Mucosa of gallbladder (tissue), 1 donor: ENCODE measurements around the gene METTL1. TPM values are rescaled to one million over a fixed set of nuclear protein-coding genes. Genes with fewer than 3 reads are reported as not detected.
A peak's percentile ranks its signal among the peaks of the same experiment; 100 is the strongest.

ENCODE experiments used
- DNase-seq: peaks from one replicate; pipeline ENCODE4 v3.0.0-alpha.2; 2020; ENCODE audit warnings: low spot score
- total RNA-seq: library from RNA; stranded (reverse); gene quantifications from one replicate; pipeline ENCODE4 v1.2.1, GENCODE V29; 2021
- donor health status: DM: no; HTN: no; CAD: no.

The METTL1 gene
- total RNA-seq, 1 donor from 2014 or later, result 9.2 TPM

- peak; percentile 74 for DNase-seq
Observed at GRCh38 chr12:57754411-57755193, 17.3 kb downstream of the METTL1 start, which contains the start of gene MARCHF9. TSS of gene MARCHF9 (plus strand) at chr12:57755103. CDS start at chr12:57755529, 426 bp downstream.

- DNase-seq, result no peak
Observed at GRCh38 chr12:57753756-57754337, 18.1 kb downstream of the METTL1 start.

GRCh38 chr12:57752668-57753000 lies 19.3 kb downstream of the METTL1 start:
- no peak for DNase-seq

- DNase-seq, result peak; percentile 100
Observed at GRCh38 chr12:57751788-57752667, 19.9 kb downstream of the METTL1 start, which contains the start of gene CDK4. TSS of gene CDK4 (minus strand) at chr12:57752310. CDS start at chr12:57751717, 593 bp downstream.

GRCh38 chr12:57751432-57751787 lies 20.5 kb downstream of the METTL1 start:
- DNase-seq, result no peak

GRCh38 chr12:57750561-57751431 lies 21.1 kb downstream of the METTL1 start:
- no peak for DNase-seq

GRCh38 chr12:57749061-57749460 lies 22.8 kb downstream of the METTL1 start:
- DNase-seq, result no peak

GRCh38 chr12:57746025-57746424 lies 25.9 kb downstream of the METTL1 start:
- DNase-seq, result no peak

GRCh38 chr12:57745485-57745881 lies 26.4 kb downstream of the METTL1 start:
- DNase-seq, result no peak

GRCh38 chr12:57744777-57745484 lies 27.0 kb downstream of the METTL1 start, which contains the start of gene TSPAN31:
TSS of gene TSPAN31 (plus strand) at chr12:57745039. CDS start at chr12:57745155, 116 bp downstream.
- peak; percentile 97 for DNase-seq

- peak; percentile 61 for DNase-seq
Observed at GRCh38 chr12:57744194-57744776, 27.6 kb downstream of the METTL1 start.

GRCh38 chr12:57743769-57744168 lies 28.1 kb downstream of the METTL1 start:
- DNase-seq, result no peak

GRCh38 chr12:57741844-57742738 lies 29.8 kb downstream of the METTL1 start:
- no peak for DNase-seq

GRCh38 chr12:57741413-57741789 lies 30.5 kb downstream of the METTL1 start:
- no peak for DNase-seq

- DNase-seq, result no peak
Observed at GRCh38 chr12:57740656-57741412, 31.1 kb downstream of the METTL1 start.

- DNase-seq, result no peak
Observed at GRCh38 chr12:57739914-57740538, 31.9 kb downstream of the METTL1 start.

- no peak for DNase-seq
Observed at GRCh38 chr12:57739387-57739786, 32.5 kb downstream of the METTL1 start.

GRCh38 chr12:57738661-57739237 lies 33.2 kb downstream of the METTL1 start, which contains the start of gene AGAP2:
TSS of gene AGAP2 (minus strand) at chr12:57738742. CDS start at chr12:57738246, 496 bp downstream.
- DNase-seq, result no peak
